Measurements from ENCODE around the gene STARD8. TPM values are rescaled to one million over a fixed set of nuclear protein-coding genes. Genes with fewer than 3 reads are reported as not detected.

STARD8 gene
- polyA plus RNA-seq, 1 experiment, result 1.3 TPM

GRCh38 chrX:68719904-68720614, 72.6 kb downstream of the STARD8 start:
- TF ChIP-seq CTCF (IDR thresholded peaks at IDR 0.05; ENCODE audit: low read depth, low read length), result peak; percentile 28; the same call in 1 of the 2 replicates
- POLR2A ChIA-PET, result no interaction called here

GRCh38 chrX:68720851-68721250, 73.4 kb downstream of the STARD8 start:
- Histone ChIP-seq H3K4me3 (ENCODE audit: low read depth, low read length) (no peak overlapping the region), H3K9me3 (ENCODE audit: control insufficient read depth, insufficient read depth, low read length) (no peaks in the 10 kb centered on the region), H3K27me3 (ENCODE audit: control insufficient read depth, insufficient read depth, low read length) (no peaks in the 10 kb centered on the region), H3K27ac (ENCODE audit: low read depth, low read length) (no peak overlapping the region)
- ChIA-PET CTCF (no interaction called here), POLR2A (no interaction called here)
- no peak for TF ChIP-seq CTCF (IDR thresholded peaks at IDR 0.05; ENCODE audit: low read depth, low read length)
- no peak for DNase-seq (ENCODE audit: low read depth, low spot score)

More at GRCh38 chrX:68719904-68720614, 72.6 kb downstream of the STARD8 start:
- no peak for DNase-seq (ENCODE audit: low read depth, low spot score)
- H3K27me3 ChIP-seq (ENCODE audit: control insufficient read depth, insufficient read depth, low read length), result no peaks in the 10 kb centered on the region
- H3K4me3 ChIP-seq (ENCODE audit: low read depth, low read length), result no peak overlapping the region
- H3K9me3 ChIP-seq (ENCODE audit: control insufficient read depth, insufficient read depth, low read length), result no peaks in the 10 kb centered on the region
- CTCF ChIA-PET, result interaction anchor here (1.2 kb wide), 1 partner anchor 13 kb away, joined by 3 read pairs; no protein-coding TSS in a partner anchor
- no peak overlapping the region for H3K27ac ChIP-seq (ENCODE audit: low read depth, low read length)

GRCh38 chrX:68721546-68721945, 74.1 kb downstream of the STARD8 start:
- Histone ChIP-seq H3K27ac (ENCODE audit: low read depth, low read length) (no peak overlapping the region), H3K4me3 (ENCODE audit: low read depth, low read length) (no peak overlapping the region), H3K27me3 (ENCODE audit: control insufficient read depth, insufficient read depth, low read length) (no peaks in the 10 kb centered on the region), H3K9me3 (ENCODE audit: control insufficient read depth, insufficient read depth, low read length) (no peaks in the 10 kb centered on the region)
- ChIA-PET CTCF (no interaction called here), POLR2A (no interaction called here)
- no peak for TF ChIP-seq CTCF (IDR thresholded peaks at IDR 0.05; ENCODE audit: low read depth, low read length)
- no peak for DNase-seq (ENCODE audit: low read depth, low spot score)

DNA sequence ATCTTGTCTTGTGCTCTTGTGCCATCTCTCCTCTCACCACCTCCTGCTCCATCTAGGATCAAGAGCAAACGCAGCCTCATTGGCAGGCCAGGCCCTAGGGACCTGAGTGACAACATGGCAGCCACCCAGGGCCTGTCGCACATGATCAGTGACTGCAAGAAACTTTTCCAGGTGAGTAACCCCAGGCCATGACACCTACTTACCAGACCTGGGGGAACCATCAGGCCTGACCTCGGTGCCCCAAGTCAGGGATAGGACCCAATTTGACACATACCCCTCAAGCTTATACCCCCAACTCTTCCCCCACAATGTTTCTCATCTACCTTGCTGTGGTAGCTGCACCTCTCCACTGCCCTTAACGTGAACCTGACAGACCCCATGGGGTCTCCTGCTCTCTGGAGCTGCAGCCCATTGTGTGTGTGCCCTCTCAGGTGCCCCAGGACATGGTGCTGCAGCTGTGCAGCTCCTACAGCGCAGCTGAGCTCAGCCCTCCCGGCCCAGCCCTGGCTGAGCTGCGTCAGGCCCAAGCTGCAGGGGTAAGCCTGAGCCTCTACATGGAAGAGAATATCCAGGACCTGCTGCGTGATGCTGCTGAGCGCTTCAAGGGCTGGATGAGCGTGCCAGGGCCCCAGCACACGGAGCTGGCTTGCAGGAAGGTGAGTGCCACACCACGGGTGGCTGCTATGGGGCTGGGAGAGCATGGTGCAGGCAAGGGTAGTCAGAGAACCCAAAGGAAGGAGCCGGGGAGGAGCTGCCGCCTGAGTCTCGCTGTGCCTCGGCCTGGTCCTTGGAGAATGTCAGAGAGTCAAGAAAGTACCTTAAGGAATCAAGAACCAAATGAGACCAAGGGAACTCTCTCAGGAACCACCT, 74.8 kb downstream of the STARD8 start:
- ChIA-PET CTCF (interaction anchor here (0.9 kb wide), 1 partner anchor 123 kb away, joined by 3 read pairs; no protein-coding TSS in a partner anchor), POLR2A (no interaction called here)
- TF ChIP-seq CTCF (IDR thresholded peaks at IDR 0.05; ENCODE audit: low read depth, low read length), result no peak
- no peak for DNase-seq (ENCODE audit: low read depth, low spot score)
- no peak overlapping the region for H3K4me3 ChIP-seq (ENCODE audit: low read depth, low read length)
- H3K9me3 ChIP-seq (ENCODE audit: control insufficient read depth, insufficient read depth, low read length), result no peaks in the 10 kb centered on the region
- no peak overlapping the region for H3K27ac ChIP-seq (ENCODE audit: low read depth, low read length)
- no peaks in the 10 kb centered on the region for H3K27me3 ChIP-seq (ENCODE audit: control insufficient read depth, insufficient read depth, low read length)
